GM18507 (cell line): ENCODE measurements around the gene DRAM1.
A peak's percentile ranks its signal among the peaks of the same experiment; 100 is the strongest.
"Not testable (repeated sequence)": the region's sequence is repeated elsewhere in the genome, so short reads cannot be mapped to it uniquely, and the experiment has no call there.

ENCODE experiments used
- DNase-seq: peaks from one replicate; pipeline ENCODE4 v3.0.0; 2011; ENCODE audit warnings: low read depth; ENCODE audit not compliant: insufficient read length; ENCODE audit errors: extremely low spot score
- FAIRE-seq: peaks from 2 replicates; lab custom pipeline; 2011; peaks lifted over from hg19 to GRCh38; lab: Jason Lieb, UNC

Gene DRAM1

DNA sequence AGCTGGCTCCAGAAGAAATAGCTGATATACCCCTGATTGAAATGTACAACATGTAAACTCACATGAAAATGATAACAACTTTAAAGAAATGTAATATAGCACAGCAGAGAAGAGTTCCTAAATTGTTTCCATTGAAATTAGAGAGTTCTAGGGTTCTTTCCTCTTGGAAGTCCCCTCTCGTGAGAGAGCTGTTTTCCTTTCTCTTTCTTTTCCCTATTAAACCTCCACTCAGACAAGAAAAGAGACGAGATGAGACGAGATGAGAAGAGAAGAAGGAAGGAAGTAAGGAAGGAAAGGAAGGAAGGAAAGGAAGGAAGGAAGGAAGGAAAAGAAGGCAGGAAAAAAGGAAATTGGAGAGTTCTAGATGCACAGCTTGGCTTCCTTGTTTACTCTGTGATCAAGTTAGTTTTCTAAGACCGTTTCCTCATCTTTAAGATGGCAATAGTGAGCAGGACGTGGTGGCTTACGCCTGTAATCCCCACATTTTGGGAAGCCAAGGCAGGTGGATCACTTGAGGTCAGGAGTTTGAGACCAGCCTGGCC lies 11.9 kb downstream of the DRAM1 start:
- peak; percentile 76 for FAIRE-seq
- no peak for DNase-seq

DNA sequence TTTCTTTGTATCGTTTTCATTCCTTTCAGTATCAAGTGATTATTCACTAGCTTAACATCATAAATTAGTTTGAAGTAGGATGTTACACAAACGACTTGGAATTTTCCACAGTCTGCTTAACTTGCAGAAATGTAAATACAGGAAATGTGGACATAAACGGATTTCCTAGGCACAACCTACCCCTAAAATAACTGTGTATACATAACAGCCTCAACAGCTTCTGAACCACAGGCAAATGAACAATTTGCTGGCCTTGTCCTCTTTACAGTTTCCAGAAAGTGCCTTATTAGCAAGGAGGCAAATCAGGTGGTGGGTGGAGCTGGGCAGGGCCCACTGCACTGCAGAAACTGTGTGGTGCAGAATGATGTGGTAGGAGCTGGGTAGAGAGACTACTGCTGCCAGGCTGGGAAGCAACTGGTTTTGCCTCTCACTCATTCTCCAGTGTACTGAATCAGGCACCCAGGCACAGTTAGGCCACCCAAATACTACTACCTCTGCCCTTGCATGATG lies 14.1 kb downstream of the DRAM1 start:
- peak; percentile 81 for FAIRE-seq
- DNase-seq: no peak

DNA sequence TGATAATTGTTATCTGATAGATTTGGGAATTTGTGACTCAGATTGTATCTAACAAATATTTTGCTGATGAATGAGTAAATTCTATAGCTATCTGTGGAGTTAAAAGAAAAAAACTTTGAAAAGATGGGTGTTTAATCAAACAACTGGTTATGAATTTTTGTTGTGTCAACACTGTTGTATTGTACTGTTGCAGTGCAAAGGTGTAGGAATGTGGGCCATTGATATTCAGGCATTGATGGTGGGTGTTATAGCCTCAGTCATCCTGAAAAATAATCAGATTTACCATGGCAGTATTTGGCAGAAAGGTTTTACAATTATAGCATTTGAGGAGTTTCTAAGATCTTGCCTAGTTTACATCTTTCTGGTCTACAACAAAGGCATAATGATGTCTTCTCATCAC lies 15.4 kb downstream of the DRAM1 start:
- FAIRE-seq (no peak), DNase-seq (no peak)

DNA sequence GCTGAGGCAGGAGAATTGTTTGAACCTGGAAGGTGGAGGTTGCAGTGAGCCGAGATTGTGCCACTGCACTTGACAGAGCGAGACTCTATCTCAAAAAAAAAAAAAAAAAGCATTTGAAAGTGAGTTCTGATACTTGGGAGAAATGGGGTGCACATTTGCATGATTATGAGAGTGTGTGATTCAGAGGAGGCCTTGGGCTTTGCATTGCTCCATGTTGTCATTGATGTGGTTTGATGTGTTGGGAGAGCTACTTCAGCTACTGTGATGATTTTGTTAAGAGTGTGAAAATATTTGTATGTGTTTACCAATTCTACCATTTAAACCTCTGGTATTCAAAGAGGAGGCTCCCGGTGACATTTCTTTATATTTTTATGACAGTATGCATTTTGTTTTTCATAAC lies 24.4 kb downstream of the DRAM1 start:
- FAIRE-seq (no peak), DNase-seq (no peak)

GRCh38 chr12:101902641-101903040 lies 25.3 kb downstream of the DRAM1 start:
- FAIRE-seq (no peak), DNase-seq (no peak)

DNA sequence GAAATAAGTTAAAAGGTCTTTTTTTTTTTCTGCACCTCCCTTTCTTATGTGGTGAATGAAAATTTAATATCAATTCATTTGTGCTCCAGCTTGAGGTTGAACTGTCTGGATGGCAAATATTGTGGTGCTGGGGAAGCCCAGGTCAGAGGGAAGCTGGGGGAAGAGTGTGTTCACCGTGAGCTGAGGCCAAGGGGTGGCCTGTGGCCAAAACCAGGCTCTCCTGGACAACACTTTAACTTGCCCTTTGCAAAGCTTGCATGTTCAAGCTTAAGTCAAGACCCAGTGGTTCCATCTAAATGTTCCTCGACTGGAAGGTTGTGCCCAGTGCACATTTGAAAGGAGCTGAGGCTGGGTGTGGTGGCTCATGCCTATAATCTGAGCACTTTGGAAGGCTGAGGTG lies 28.8 kb downstream of the DRAM1 start:
- DNase-seq (no peak), FAIRE-seq (no peak)

DNA sequence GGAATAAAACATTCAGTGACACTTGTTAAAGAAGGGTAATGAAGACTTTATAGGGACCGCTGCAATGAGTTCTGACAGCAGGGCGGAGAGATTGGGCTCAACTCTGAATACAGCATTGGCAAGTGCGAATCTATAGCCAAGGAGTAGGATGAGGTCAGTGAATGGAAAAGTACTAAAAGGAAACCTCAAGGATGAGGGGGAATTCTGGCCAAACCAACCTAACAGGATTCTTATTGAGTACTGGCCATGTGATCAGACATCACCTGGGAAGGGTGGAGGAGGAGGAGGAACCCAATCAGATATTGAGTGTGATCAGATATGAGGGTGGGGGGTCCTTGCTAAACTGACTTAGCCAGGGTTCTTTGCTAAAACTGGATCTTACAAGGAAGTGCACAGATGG lies 31.0 kb downstream of the DRAM1 start:
- DNase-seq (no peak), FAIRE-seq (no peak)

DNA sequence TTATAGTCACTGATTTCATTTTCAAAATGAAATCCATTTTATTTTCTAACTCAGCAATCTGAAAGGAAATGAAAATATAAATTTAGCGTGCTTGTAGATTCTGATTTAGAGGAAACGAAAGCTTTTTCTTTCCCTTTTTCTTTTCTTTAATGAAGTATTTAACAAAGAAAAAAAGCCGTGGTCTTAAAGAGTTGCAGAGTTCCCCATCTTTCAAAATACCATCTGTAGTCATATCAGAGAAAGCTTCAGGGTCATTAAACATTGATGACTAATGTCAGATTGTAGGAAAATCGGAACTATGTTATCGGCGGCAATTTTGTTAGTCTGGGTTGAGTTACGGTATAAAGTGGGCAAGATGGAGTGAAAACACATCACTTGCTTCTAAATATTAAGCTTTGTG lies 32.3 kb downstream of the DRAM1 start:
- DNase-seq (no peak), FAIRE-seq (no peak)

GRCh38 chr12:101915841-101916240 lies 38.5 kb downstream of the DRAM1 start:
- DNase-seq: no peak
- FAIRE-seq: no peak

GRCh38 chr12:101918805-101919204 lies 41.4 kb downstream of the DRAM1 start:
- DNase-seq, FAIRE-seq: not testable (repeated sequence)

DNA sequence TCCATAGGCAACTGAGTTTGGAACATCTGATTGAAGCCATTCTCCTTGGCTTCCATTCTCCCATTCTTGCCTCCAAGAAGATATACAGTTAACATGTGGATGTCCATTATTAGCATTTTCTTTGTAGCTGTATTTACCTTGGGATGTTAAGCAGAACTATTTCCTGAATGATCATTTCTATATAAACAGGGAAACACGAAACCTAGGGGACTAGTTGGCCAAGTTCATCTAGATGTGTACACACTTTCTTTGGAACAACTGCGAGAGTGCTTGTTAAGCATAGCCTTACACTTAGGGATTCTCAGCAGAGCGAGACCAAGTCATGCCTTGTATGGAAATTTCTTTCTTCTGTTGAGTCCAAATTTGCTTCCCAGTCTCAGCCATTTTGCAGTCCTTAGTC lies 42.1 kb downstream of the DRAM1 start:
- FAIRE-seq (no peak), DNase-seq (no peak)

GRCh38 chr12:101920906-101921305 lies 43.5 kb downstream of the DRAM1 start:
- DNase-seq (no peak), FAIRE-seq (no peak)

DNA sequence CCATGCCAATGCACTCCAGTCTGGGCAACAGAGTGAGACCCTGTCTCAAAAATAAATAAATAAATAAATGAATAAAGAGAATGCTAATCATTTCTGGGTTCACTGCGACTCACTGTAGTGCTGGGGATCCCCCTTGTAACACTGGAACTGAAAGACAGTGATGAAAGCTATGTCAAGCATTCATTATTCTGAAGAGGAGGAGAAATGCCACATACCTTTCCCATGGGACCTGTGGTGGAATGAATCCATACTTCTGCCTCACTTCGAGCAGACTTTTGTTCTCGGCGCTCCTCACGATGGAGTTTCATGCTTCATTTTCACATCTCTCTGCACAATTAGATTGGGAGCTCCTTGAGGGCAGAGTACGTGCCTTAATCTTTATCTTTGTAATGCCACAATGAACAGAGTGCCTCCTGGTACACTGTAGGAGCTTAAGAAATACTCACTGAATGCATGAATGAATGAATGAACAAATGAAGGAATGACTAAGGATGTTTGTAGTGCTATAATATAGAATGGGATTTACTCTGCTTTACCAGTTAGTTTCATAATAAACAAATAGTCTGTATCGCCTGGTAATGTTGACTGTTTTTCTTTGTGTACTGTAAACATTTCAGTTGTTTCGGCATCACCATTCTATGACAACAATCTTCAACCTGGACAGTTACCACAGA lies 45.8 kb downstream of the DRAM1 start:
- peak; percentile 47 for FAIRE-seq
- DNase-seq: no peak

DNA sequence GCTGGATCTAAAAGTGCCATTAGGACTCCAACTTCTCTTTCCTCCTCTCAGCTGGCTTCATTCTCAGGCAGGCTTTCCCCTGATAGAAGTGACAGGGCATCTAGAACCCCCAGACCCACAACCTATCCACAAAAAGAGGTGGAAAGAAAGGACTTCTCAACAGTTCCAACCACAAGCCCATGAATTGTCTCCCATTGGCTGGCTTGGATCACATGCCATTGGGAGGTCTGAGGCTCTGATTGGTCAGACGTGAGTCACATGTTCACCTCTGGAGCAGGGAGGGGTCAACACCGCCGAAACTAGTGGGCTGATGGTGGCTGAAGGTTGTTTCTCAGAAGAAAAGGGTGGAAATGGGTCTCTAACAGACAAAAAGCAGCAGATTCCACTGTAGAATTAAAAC lies 47.2 kb downstream of the DRAM1 start:
- no peak for FAIRE-seq
- no peak for DNase-seq

- DNase-seq (no peak), FAIRE-seq (no peak)
Measured at GRCh38 chr12:101925361-101925760, 48.0 kb downstream of the DRAM1 start.

DNA sequence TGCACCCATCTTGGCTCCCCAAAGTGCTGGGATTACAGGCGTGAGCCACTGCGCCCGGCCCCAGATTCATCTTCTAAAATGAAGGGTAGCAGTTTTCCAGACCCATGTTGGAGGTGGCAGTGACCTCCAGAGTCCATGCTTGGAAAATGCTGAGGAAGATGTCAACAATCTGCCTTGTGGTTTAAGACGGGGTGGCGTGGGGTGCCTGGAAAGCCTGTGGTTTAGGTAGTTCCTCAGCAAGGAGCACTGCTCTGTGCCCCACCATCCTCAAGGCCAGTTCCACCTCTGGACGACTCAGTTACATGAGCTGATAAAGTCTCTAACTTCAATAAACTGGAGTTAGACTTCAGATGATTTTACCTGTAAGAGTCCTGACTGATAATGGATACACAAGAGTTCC lies 48.6 kb downstream of the DRAM1 start:
- FAIRE-seq (no peak), DNase-seq (no peak)

GRCh38 chr12:101927036-101927435 lies 49.7 kb downstream of the DRAM1 start:
- no peak for FAIRE-seq

DNA sequence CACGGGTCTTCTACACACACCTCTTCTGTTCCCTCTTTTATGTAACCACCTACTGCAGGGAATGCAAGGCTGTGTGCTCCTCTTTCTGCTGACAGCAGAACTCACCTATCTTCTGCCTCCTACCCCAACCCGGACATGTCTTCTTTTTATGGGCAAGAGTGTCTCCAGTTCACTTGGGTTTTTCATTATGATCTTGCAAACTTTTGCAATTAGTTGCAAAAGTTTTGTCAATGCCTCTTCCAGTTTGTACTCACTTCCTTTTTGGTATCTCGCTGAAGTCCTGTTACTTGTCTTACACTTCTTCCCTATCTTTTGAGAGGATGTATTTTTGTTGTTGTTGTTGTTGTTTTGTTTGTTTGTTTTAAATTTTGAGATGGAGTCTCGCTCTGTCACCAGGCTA lies 50.6 kb downstream of the DRAM1 start:
- DNase-seq (no peak), FAIRE-seq (no peak)

More at GRCh38 chr12:101927036-101927435, 49.7 kb downstream of the DRAM1 start:
- DNase-seq: no peak

- FAIRE-seq (no peak), DNase-seq (no peak)
Measured at GRCh38 chr12:101928556-101928955, 51.2 kb downstream of the DRAM1 start.

GRCh38 chr12:101929365-101930041 lies 52.1 kb downstream of the DRAM1 start:
- FAIRE-seq (peak; percentile 89), DNase-seq (no peak)
